Astrocyte (in vitro differentiated cells and primary cell): ENCODE results near the gene MOXD1. TPM values are rescaled to one million over a fixed set of nuclear protein-coding genes. Genes with fewer than 3 reads are reported as not detected.

Source experiments
- DNase-seq: peaks from one replicate; pipeline ENCODE4 v3.0.0-alpha.2; 2010; ENCODE audit warnings: low read depth
- FAIRE-seq: peaks from 2 replicates; lab custom pipeline; 2011; peaks lifted over from hg19 to GRCh38; lab: Jason Lieb, UNC
- H2AFZ ChIP-seq: 2 replicates; pipeline ENCODE4 v1.6.0; 2012; ENCODE audit warnings: low read depth, low read length, inconsistent platforms
- H3K27ac ChIP-seq: 2 replicates; pipeline ENCODE4 v1.5.1; 2011; ENCODE audit warnings: low read depth, low read length, inconsistent platforms
- H3K27me3 ChIP-seq: 2 replicates; pipeline ENCODE4 v1.6.0; 2011; ENCODE audit warnings: low read length, inconsistent platforms; ENCODE audit not compliant: insufficient read depth
- H3K36me3 ChIP-seq: 2 replicates; pipeline ENCODE4 v1.5.1; 2011; ENCODE audit warnings: low read length, inconsistent platforms; ENCODE audit not compliant: insufficient read depth
- H3K4me1 ChIP-seq: 2 replicates; pipeline ENCODE4 v1.5.1; 2011; ENCODE audit warnings: low read length, inconsistent platforms; ENCODE audit not compliant: insufficient read depth
- H3K4me2 ChIP-seq: 2 replicates; pipeline ENCODE4 v1.6.0; 2012; ENCODE audit warnings: low read length, inconsistent platforms
- H3K4me3 ChIP-seq: 2 replicates; pipeline ENCODE4 v1.5.1; 2011; ENCODE audit warnings: low read depth, mild to moderate bottlenecking, low read length, inconsistent platforms; ENCODE audit not compliant: insufficient read depth
- H3K79me2 ChIP-seq: 2 replicates; pipeline ENCODE4 v1.6.0; 2012; ENCODE audit warnings: mild to moderate bottlenecking, low read length, inconsistent platforms; ENCODE audit not compliant: insufficient read depth
- H3K9ac ChIP-seq: 2 replicates; pipeline ENCODE4 v1.6.0; 2012; ENCODE audit warnings: mild to moderate bottlenecking, low read length, inconsistent platforms
- H3K9me3 ChIP-seq: 2 replicates; pipeline ENCODE4 v1.5.1; 2012; ENCODE audit warnings: low read depth, mild to moderate bottlenecking, low read length, inconsistent platforms; ENCODE audit not compliant: insufficient read depth
- H4K20me1 ChIP-seq: 2 replicates; pipeline ENCODE4 v1.6.0; 2012; ENCODE audit warnings: low read length, inconsistent platforms; ENCODE audit not compliant: insufficient read depth
- H3K27ac Mint-ChIP-seq: one replicate; pipeline ENCODE4 v1.8.0; 2021; ENCODE audit warnings: mild to moderate bottlenecking, mixed read lengths; ENCODE audit not compliant: unreplicated experiment
- H3K27me3 Mint-ChIP-seq: one replicate; pipeline ENCODE4 v1.8.0; 2021; ENCODE audit warnings: low read depth, mixed read lengths; ENCODE audit not compliant: unreplicated experiment
- H3K36me3 Mint-ChIP-seq: one replicate; pipeline ENCODE4 v1.8.0; 2021; ENCODE audit warnings: low read depth, mixed read lengths; ENCODE audit not compliant: unreplicated experiment
- H3K4me1 Mint-ChIP-seq: one replicate; pipeline ENCODE4 v1.8.0; 2021; ENCODE audit warnings: low read depth, mixed read lengths; ENCODE audit not compliant: unreplicated experiment
- H3K4me3 Mint-ChIP-seq: one replicate; pipeline ENCODE4 v1.8.0; 2021; ENCODE audit warnings: mild to moderate bottlenecking, moderate library complexity, mixed read lengths; ENCODE audit not compliant: unreplicated experiment
- H3K9me3 Mint-ChIP-seq: one replicate; pipeline ENCODE4 v1.8.0; 2021; ENCODE audit warnings: mild to moderate bottlenecking, mixed read lengths; ENCODE audit not compliant: unreplicated experiment
- CTCF ChIP-seq: IDR thresholded peaks from 2 replicates; pipeline ENCODE4 v1.5.1; 2011; ENCODE audit warnings: low read depth, mild to moderate bottlenecking, inconsistent platforms, low read length, moderate library complexity; ENCODE audit not compliant: insufficient read depth
- EZH2 ChIP-seq: IDR thresholded peaks from 2 replicates; pipeline ENCODE4 v1.6.1; 2012; ENCODE audit warnings: mild to moderate bottlenecking, low read length, inconsistent platforms; ENCODE audit not compliant: insufficient read depth
- total RNA-seq: library from RNA; stranded (reverse); gene quantifications from 2 replicates; pipeline ENCODE4 v1.2.1, GENCODE V29; 2021

The MOXD1 gene
- total RNA-seq, 1 donor from 2014 or later = 3.5 TPM

- H3K9me3 Mint-ChIP-seq = no peaks in the 10 kb centered on the region
- no peak for TF ChIP-seq EZH2
- peak; percentile 30 for TF ChIP-seq CTCF
- peak; percentile 23 for FAIRE-seq
These were observed 142.2 kb downstream of the MOXD1 start for GRCh38 chr6:132259070-132259469.

GRCh38 chr6:132257561-132257960 is 143.7 kb downstream of the MOXD1 start:
- Histone ChIP-seq H3K4me3 (no peak overlapping the region), H3K27me3 (no peaks in the 10 kb centered on the region), H3K9me3 (no peaks in the 10 kb centered on the region), H3K4me2 (no peak overlapping the region), H3K9ac (no peak overlapping the region), H2AFZ (no peak overlapping the region), H3K79me2 (no peaks in the 10 kb centered on the region), H3K36me3 (no peaks in the 10 kb centered on the region), H3K27ac (no peak overlapping the region), H3K4me1 (no peaks in the 10 kb centered on the region), H4K20me1 (no peaks in the 10 kb centered on the region)
- Mint-ChIP-seq H3K4me3 (no peak overlapping the region), H3K27me3 (no peaks in the 10 kb centered on the region), H3K4me1 (peaks cover 3% of the 10 kb centered on the region), H3K27ac (no peak overlapping the region), H3K9me3 (no peaks in the 10 kb centered on the region), H3K36me3 (no peaks in the 10 kb centered on the region)
- FAIRE-seq (no peak), DNase-seq (no peak)
- TF ChIP-seq EZH2 = no peak
- no peak for TF ChIP-seq CTCF

More at GRCh38 chr6:132259070-132259469, 142.2 kb downstream of the MOXD1 start:
- H3K27me3 ChIP-seq = no peaks in the 10 kb centered on the region
- DNase-seq = peak; percentile 12
- Mint-ChIP-seq H3K4me1 (peaks cover 3% of the 10 kb centered on the region), H3K36me3 (no peaks in the 10 kb centered on the region), H3K27me3 (no peaks in the 10 kb centered on the region), H3K4me3 (no peak overlapping the region), H3K27ac (no peak overlapping the region)
- H3K9ac ChIP-seq = no peak overlapping the region
- no peaks in the 10 kb centered on the region for H4K20me1 ChIP-seq
- no peak overlapping the region for H2AFZ ChIP-seq
- no peaks in the 10 kb centered on the region for H3K9me3 ChIP-seq
- H3K4me2 ChIP-seq = no peak overlapping the region
- H3K27ac ChIP-seq = no peak overlapping the region
- H3K4me3 ChIP-seq = no peak overlapping the region
- H3K4me1 ChIP-seq = no peaks in the 10 kb centered on the region
- no peaks in the 10 kb centered on the region for H3K36me3 ChIP-seq
- H3K79me2 ChIP-seq = no peaks in the 10 kb centered on the region

GRCh38 chr6:132256457-132256856 is 144.8 kb downstream of the MOXD1 start:
- no peak overlapping the region for H3K4me3 ChIP-seq
- H4K20me1 ChIP-seq = no peaks in the 10 kb centered on the region
- H3K4me1 ChIP-seq = no peaks in the 10 kb centered on the region
- TF ChIP-seq CTCF (no peak), EZH2 (no peak)
- H3K4me3 Mint-ChIP-seq = no peak overlapping the region
- H3K4me2 ChIP-seq = no peak overlapping the region
- H3K4me1 Mint-ChIP-seq = peaks cover 3% of the 10 kb centered on the region
- H3K27me3 Mint-ChIP-seq = no peaks in the 10 kb centered on the region
- no peak for FAIRE-seq
- H2AFZ ChIP-seq = no peak overlapping the region
- no peak overlapping the region for H3K27ac ChIP-seq
- H3K36me3 ChIP-seq = no peaks in the 10 kb centered on the region
- no peaks in the 10 kb centered on the region for H3K36me3 Mint-ChIP-seq
- H3K9me3 Mint-ChIP-seq = peaks cover 3% of the 10 kb centered on the region
- peaks cover 4% of the 10 kb centered on the region for H3K9me3 ChIP-seq
- no peaks in the 10 kb centered on the region for H3K79me2 ChIP-seq
- H3K9ac ChIP-seq = no peak overlapping the region
- H3K27me3 ChIP-seq = no peaks in the 10 kb centered on the region
- no peak for DNase-seq
- no peak overlapping the region for H3K27ac Mint-ChIP-seq
